HG03064 (cell line): ENCODE measurements around the gene NTNG2.
"Not testable (repeated sequence)": the region's sequence is repeated elsewhere in the genome, so short reads cannot be mapped to it uniquely, and the experiment has no call there.

Source experiments
- ATAC-seq: cut with Tn5 transposase; IDR thresholded peaks from one replicate; pipeline ENCODE4 v1.9.1; 2021; ENCODE audit warnings: low read depth; ENCODE audit not compliant: unreplicated experiment

Gene NTNG2

GRCh38 chr9:132245465-132245864 is 83.6 kb downstream of the NTNG2 start:
- ATAC-seq, result no peak

GRCh38 chr9:132247942-132248341 is 86.1 kb downstream of the NTNG2 start:
- ATAC-seq, result no peak

- ATAC-seq, result no peak
Observed at GRCh38 chr9:132249123-132249522, 87.3 kb downstream of the NTNG2 start.

GRCh38 chr9:132249690-132250089 is 87.8 kb downstream of the NTNG2 start:
- ATAC-seq, result no peak

GRCh38 chr9:132250324-132251262 is 88.7 kb downstream of the NTNG2 start:
- no peak for ATAC-seq

GRCh38 chr9:132260846-132261245 is 99.0 kb downstream of the NTNG2 start:
- ATAC-seq, result no peak

- no peak for ATAC-seq
Observed at GRCh38 chr9:132266017-132266416, 104.2 kb downstream of the NTNG2 start.

- no peak for ATAC-seq
Observed at GRCh38 chr9:132267660-132268059, 105.8 kb downstream of the NTNG2 start.

GRCh38 chr9:132268725-132269352 is 107.0 kb downstream of the NTNG2 start:
- no peak for ATAC-seq

- not testable (repeated sequence) for ATAC-seq
Observed at GRCh38 chr9:132269704-132270516, 108.1 kb downstream of the NTNG2 start.

GRCh38 chr9:132274861-132275260 is 113.0 kb downstream of the NTNG2 start:
- ATAC-seq, result no peak

GRCh38 chr9:132283165-132283564 is 121.3 kb downstream of the NTNG2 start:
- no peak for ATAC-seq

GRCh38 chr9:132283863-132284262 is 122.0 kb downstream of the NTNG2 start:
- ATAC-seq, result no peak

GRCh38 chr9:132287256-132287760 is 125.5 kb downstream of the NTNG2 start:
- no peak for ATAC-seq

GRCh38 chr9:132288361-132288760 is 126.5 kb downstream of the NTNG2 start:
- ATAC-seq, result no peak

- ATAC-seq, result no peak
Observed at GRCh38 chr9:132288966-132289365, 127.1 kb downstream of the NTNG2 start.

GRCh38 chr9:132293145-132293721 is 131.4 kb downstream of the NTNG2 start:
- ATAC-seq, result no peak
